GM10248 (cell line): Measurements from ENCODE around the gene ZCCHC8.

Source experiments
- CTCF ChIA-PET: fragments of 300-600 bp; sonication (Branson Sonifier 250); formaldehyde crosslinking; extraction: SDS; loops from one replicate; lab custom pipeline; 2021; ENCODE audit warnings: antibody characterized with exemption; lab: Yijun Ruan, JAX
- POLR2A ChIA-PET: fragments of 350-650 bp; sonication (Branson Sonifier 250); formaldehyde crosslinking; extraction: SDS; loops from one replicate; lab custom pipeline; 2020; ENCODE audit warnings: antibody characterized with exemption; lab: Yijun Ruan, JAX
- DNase-seq: peaks from one replicate; pipeline ENCODE4 v3.0.0; 2012; ENCODE audit errors: extremely low spot score
- CTCF ChIP-seq: IDR thresholded peaks from 2 replicates; pipeline ENCODE4 v1.5.1; 2012; ENCODE audit warnings: mild to moderate bottlenecking, low read depth; ENCODE audit errors: extremely low read depth, missing control alignments, control extremely low read depth

ZCCHC8 gene

GRCh38 chr12:122505419-122506051 is 4.8 kb upstream of the ZCCHC8 start:
- POLR2A ChIA-PET = interaction anchor here (0.7 to 1.0 kb wide), 2 partner anchors 14 to 39 kb away, joined by 3 read pairs; no protein-coding TSS in a partner anchor
- CTCF ChIA-PET = interaction anchor here (2.5 kb wide), 1 partner anchor 14 kb away, joined by 10 read pairs; no protein-coding TSS in a partner anchor
- no peak for TF ChIP-seq CTCF
- DNase-seq = no peak

- ChIA-PET POLR2A (interaction anchor here (1.4 kb wide), 1 partner anchor 9 kb away, joined by 3 read pairs; no protein-coding TSS in a partner anchor), CTCF (interaction anchor here (1.2 to 2.5 kb wide), 4 partner anchors 10 to 20 kb away, joined by 3 to 10 read pairs (median 4); no protein-coding TSS in a partner anchor)
- no peak for TF ChIP-seq CTCF
- no peak for DNase-seq
These were observed 3.3 kb upstream of the ZCCHC8 start for GRCh38 chr12:122503783-122504590.

GRCh38 chr12:122503147-122503751 is 2.5 kb upstream of the ZCCHC8 start:
- no peak for TF ChIP-seq CTCF
- ChIA-PET POLR2A (interaction anchor here (1.4 to 3.2 kb wide), 2 partner anchors 9 to 12 kb away, joined by 3 to 11 read pairs; no protein-coding TSS in a partner anchor), CTCF (interaction anchor here (1.1 to 1.3 kb wide), 4 partner anchors 10 to 103 kb away, joined by 3 to 6 read pairs (median 3); no protein-coding TSS in a partner anchor)
- DNase-seq = no peak

GRCh38 chr12:122501489-122501989 is 807 bp upstream of the ZCCHC8 start:
- ChIA-PET POLR2A (interaction anchor here (0.7 to 3.2 kb wide), 14 partner anchors 10 to 1598 kb away, joined by 3 to 20 read pairs (median 6); partner anchors contain the start of genes KNTC1, MPHOSPH9, MTRFR and RSRC2), CTCF (interaction anchor here (0.8 to 2.6 kb wide), 10 partner anchors 8 to 102 kb away, joined by 3 to 22 read pairs (median 5); no protein-coding TSS in a partner anchor)
- TF ChIP-seq CTCF = no peak
- DNase-seq = no peak

GRCh38 chr12:122499991-122500684 is 594 bp downstream of the ZCCHC8 start:
- ChIA-PET POLR2A (interaction anchor here (0.7 to 3.2 kb wide), 11 partner anchors 9 to 733 kb away, joined by 3 to 20 read pairs (median 6); partner anchors contain the start of genes KNTC1, MPHOSPH9, MTRFR and RSRC2), CTCF (interaction anchor here (1.1 to 2.6 kb wide), 7 partner anchors 8 to 100 kb away, joined by 3 to 22 read pairs (median 11); no protein-coding TSS in a partner anchor)
- DNase-seq = peak; percentile 41
- TF ChIP-seq CTCF = no peak
